ENCODE results near the gene CCDC124.
"Not testable (repeated sequence)": the region's sequence is repeated elsewhere in the genome, so short reads cannot be mapped to it uniquely, and the experiment has no call there.

CCDC124 gene, protein sequence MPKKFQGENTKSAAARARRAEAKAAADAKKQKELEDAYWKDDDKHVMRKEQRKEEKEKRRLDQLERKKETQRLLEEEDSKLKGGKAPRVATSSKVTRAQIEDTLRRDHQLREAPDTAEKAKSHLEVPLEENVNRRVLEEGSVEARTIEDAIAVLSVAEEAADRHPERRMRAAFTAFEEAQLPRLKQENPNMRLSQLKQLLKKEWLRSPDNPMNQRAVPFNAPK

DNA sequence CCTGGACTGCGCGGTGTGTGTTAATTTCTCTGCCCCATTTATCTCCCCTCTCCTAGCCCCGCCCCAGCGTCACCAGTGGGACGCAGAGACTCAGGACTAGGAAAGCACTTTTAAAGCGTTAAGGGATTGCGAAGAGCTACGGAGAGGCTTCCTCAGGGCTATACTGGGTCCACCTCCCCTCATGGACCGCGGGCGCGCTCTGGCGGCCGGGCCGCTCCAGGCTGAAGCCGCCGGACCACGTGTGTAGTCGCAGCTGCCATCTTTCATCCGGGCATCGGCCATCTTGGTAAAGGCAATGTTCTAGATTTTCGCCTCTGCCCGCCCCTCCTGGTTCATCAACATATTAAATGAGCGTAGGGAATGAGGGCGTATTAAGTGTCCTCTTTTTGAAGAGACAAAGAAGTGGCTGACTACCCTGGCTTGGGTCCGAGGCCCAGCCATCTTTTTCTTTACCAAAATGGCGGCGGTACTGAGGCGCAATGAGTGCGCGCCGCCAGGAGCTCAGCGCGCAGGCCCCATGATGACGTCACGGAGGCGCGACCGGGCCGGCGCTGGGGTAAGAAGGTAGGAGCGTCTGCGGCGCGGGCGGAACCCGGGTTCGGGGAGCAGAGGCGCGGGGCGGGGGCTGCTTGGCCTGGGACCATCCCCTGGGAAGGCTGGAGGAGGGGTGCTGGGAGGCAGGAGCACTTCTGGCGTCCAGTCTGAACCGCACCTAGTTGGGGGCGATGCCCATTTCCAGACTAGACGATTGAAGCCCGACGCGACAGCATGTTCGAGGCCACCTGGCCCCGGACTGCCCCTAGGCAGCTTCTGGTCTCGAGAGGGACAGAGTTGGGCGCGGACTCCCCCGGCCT lies at the start of gene CCDC124:
Gene CCDC124, plus strand, starts transcription at position 531 of the 854 bp plus-strand sequence. CDS start 3,406 bp downstream, outside the sequence.
- DNase-seq (ENCODE audit: low read depth in 2 of 2) = peak; percentile 85

DNA sequence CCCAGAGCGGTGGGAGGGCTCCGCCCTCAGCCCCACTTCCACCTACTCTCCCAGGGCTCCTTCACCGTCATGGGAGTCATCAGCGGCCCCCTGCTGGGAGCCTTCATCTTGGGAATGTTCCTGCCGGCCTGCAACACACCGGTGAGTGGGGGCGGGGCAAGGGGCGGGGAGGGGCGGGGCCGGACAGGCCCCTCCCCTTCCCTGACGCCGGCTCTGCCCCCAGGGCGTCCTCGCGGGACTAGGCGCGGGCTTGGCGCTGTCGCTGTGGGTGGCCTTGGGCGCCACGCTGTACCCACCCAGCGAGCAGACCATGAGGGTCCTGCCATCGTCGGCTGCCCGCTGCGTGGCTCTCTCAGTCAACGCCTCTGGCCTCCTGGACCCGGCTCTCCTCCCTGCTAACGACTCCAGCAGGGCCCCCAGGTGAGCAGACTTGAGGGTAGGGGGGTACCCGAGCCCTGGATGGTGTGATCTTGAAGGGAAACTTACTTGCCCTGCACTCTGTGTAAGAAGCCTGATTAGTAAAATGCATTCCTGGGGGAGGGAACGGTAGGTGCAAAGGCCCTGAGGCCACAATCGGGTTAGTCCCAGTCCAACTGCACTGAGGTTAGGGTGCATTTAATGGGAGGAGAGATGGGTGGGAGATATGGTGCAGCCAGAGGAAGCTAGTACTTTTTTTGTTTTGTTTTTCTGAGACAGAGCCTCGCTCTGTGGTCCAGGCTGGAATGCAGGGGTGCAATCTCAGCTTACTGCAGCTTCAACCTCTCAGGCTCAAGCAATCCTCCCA lies 49.0 kb upstream of the CCDC124 start:
- no peak for DNase-seq (ENCODE audit: low read depth in 2 of 2)

DNA sequence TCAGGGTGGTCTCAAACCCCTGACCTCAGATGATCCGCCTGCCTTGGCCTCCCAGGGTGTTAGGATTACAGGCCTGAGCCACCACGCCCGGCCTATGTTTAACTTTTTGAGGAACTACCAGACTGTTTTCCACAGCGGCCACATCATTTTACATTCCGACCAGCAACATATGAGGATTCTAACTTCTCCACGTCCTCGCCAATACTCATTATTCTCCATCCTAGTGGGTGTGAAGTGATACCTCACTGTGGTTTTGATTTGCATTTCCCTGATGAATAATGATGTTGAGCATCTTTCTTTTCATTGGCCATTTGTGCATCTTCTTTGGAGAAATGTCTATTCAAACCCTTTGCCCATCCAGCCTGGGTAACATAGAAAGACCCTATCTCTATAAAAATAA lies 46.3 kb upstream of the CCDC124 start:
- DNase-seq (ENCODE audit: low read depth in 2 of 2) = no peak

DNA sequence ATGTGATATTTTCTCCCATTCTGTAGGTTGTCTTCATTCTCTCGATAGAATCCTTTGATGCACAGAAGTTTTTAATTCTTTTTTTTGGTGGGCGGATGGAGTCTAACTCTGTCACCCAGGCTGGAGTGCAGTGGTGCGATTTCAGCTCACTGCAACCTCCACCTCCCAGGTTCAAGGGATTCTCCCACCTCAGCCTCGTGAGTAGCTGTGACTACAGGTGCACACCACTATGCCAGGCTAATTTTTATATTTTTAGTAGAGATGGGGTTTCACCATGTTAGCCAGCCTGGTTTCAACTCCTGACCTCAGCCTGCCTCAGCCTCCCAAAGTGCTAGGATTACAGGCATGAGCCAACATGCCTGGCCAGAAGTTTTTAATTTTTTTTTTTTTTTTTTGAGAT lies 45.6 kb upstream of the CCDC124 start:
- not testable (repeated sequence) for DNase-seq (ENCODE audit: low read depth in 2 of 2)

DNA sequence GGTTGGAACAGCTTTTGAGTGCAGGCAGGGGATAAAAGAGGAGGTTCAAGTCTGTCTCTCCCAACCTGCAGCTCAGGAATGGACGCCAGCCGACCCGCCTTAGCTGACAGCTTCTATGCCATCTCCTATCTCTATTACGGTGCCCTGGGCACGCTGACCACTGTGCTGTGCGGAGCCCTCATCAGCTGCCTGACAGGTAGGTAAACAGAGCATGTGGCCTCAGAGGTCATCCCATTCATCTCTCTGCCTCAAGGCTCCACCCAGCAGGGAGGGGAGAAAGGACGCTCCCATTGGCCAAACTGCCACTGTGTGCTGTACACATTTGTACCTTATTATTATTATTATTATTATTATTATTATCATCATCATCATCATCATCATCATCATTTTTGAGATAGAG lies 44.6 kb upstream of the CCDC124 start:
- DNase-seq (ENCODE audit: low read depth in 2 of 2) = no peak

DNA sequence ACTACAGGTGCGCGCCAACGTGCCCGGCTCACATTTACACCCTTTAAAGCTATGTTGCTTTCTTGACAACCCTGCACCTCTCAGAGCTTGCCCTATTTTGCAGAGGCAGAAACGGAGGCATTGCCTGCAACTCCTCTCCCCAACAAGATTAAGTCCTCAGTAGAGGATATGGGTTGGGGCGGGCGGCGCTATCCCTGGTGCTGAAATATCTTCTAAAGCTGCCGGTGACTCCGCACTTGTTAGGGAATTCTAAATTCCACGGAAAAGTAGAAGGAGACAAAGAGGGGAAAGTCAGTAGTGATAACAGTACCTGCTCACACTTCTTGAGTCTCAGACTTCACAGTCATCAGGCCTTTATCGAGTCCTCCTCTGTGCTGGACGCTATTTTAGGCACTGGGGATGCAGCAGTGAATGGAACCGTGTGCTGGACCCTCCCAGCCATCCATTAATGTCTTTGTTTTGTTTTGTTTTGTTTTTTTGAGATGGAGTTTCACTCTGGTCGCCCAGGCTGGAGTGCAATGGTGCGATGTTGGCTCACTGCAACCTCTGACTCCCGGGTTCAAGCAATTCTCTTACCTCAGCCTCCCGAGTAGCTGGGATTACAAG lies 43.1 kb upstream of the CCDC124 start:
- DNase-seq (ENCODE audit: low read depth in 2 of 2) = no peak

DNA sequence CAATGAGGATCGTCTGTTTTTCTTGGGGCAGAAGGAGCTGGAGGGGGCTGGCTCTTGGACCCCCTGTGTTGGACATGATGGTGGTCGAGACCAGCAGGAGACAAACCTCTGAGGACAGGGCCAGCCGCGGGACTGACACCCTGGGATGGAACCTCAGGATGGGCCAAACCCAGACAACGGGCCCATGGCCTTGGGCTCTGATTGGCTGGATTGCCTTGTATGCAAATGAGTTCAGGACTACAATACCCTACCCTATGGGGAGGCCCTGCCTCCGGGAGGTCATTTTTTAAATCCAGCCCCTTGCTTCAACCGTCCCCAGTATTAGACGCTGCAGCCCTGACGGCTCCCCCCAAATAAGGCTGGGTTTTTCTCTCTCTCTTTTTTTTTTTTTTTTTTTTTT lies 39.0 kb upstream of the CCDC124 start:
- DNase-seq (ENCODE audit: low read depth in 2 of 2) = no peak

DNA sequence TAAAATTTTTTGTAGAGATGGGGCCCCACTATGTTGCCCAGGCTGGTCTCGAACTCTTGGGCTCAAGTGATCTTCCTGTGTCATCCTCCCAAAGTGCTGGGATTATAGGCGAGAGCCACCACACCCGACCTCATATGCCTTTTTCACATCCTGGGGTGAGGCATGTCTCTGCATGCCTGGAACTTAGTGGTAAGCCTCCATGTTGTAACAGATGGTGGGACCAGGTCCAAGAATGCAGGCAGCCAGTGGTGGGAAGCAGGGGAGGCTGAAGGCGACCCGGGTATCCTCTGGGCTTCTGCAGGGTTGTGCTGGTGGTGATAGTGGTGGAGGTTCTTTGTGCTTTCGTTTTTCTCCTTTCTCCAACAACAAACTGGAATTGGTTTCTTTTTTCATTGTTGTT lies 30.1 kb upstream of the CCDC124 start:
- no peak for DNase-seq (ENCODE audit: low read depth in 2 of 2)

DNA sequence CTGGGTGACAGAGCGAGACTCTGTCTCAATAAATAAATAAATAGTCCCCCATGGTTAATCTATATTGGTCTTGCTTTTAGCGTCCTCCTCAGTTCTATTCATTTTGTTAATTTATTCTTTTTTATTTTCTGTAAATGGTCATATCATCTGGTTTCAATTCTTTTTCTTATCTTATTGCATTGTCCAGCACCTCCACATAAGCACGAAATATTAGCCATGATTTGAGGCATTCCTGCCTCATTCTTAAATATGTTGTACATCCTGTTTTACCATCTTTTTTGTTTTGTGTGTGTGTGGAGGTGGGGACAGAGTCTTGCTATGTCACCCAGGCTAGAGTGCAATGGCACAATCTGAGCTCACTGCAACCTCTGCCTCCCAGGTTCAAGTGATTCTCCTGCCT lies 24.6 kb upstream of the CCDC124 start:
- DNase-seq (ENCODE audit: low read depth in 2 of 2) = no peak

DNA sequence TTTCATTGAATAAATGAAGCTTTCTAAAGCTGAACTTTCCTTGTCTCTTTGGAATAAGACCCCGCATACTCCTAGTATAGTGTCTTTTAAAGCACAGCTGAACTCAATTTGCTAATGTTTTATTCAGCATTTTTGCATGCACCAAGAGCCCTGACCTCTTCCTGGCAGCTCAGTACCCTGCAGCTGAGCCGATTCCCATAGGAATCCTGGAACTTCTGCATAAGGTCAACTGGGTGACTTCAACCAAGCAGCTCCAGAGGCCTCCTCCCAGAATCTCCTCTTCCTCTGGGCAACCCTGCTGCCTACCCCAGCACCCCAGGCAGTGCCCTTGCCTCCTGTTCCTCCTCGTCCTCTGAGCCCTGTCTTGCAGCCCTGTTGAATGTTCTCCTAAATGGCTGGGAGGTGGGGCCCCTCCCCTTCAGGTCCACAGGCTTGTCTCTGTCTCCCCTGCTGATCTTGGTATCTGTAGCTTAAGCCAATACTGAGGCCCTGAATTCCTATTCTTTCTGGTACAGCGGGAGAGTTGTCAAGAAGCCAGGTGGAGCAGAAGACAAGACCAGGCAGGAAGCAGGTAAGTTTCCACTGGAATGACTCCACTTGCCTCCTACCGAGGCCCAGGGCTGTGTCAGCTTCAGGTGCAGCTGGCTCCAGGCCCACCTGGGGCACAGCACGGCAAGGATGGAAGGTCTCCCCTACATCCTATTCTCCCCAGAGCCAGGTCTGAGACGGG lies 23.6 kb upstream of the CCDC124 start:
- DNase-seq (ENCODE audit: low read depth in 2 of 2) = no peak

DNA sequence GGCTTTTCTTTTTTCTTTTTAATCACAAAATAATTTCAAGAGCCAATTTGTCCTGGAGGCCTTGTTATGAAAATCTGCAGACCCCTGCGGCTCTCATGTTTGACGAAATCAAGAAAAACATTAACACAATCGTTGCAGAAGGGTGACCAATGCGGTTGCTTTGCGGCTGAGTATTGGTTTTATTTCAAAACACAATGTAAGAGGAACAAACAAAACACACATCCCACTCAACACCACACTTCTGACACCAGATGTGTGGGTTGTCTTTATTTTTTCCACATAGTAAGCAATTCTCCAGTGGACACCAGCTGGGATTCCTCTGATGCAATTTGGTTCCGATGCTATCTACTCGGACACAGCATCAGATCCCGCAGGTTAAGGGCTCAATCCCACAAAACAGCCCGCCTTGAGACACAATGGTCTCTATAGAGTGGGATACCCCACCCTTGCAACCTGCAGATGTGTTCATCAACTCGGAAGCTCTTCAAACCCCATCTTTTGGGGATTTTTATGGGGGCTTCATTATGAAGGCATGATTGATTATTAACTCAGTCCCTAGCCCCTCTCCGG lies 21.9 kb upstream of the CCDC124 start:
- DNase-seq (ENCODE audit: low read depth in 2 of 2) = no peak

DNA sequence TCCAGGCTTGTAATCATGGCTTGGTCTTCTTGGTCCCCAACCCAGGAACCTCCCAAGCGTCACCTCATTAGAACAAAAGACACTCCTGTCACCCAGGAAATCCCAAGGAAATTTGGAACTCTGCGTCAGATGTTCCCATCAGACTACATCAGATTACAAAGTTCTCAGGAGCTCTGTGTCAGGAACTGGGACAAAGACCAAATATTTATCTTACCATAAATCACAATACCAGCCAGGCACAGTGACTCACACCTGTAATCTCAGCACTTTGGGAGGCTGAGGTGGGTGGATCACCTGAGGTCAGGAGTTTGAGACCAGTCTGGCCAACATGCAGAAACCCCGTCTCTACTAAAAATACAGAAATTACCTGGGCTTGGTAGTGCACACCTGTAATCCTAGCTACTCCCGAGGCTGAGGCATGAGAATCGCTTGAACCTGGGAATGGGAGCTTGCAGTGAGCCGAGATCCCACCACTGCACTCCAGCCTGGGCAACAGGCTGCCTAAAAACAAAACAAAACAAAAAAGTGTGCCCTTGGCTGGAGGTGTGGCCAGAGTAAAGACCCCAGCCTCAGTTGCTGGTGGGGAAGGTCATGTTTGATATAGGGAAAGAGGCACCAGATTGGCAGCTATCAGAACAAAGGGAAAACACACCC lies 16.7 kb upstream of the CCDC124 start:
- no peak for DNase-seq (ENCODE audit: low read depth in 2 of 2)

DNA sequence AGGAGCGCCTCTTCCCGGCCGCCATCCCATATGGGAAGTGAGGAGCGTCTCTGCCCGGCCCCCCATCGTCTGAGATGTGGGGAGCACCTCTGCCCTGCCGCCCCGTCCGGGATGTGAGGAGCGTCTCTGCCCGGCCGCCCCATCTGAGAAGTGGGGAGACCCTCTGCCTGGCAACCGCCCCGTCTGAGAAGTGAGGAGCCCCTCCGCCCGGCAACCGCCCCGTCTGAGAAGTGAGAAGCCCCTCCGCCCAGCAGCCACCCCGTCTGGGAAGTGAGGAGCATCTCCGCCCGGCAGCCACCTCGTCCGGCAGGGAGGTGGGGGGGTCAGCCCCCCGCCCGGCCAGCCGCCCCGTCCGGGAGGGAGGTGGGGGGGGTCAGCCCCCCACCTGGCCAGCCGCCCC lies 14.7 kb upstream of the CCDC124 start:
- not testable (repeated sequence) for DNase-seq (ENCODE audit: low read depth in 2 of 2)

DNA sequence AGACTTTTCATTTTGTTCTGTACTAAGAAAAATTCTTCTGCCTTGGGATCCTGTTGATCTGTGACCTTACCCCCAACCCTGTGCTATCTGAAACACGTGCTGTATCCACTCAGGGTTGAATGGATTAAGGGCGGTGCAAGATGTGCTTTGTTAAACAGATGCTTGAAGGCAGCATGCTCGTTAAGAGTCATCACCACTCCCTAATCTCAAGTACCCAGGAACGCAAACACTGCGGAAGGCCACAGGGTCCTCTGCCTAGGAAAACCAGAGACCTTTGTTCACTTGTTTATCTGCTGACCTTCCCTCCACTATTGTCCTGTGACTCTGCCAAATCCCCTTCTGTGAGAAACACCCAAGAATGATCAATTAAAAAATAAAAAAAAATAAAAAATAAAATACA lies 13.7 kb upstream of the CCDC124 start:
- not testable (repeated sequence) for DNase-seq (ENCODE audit: low read depth in 2 of 2)

DNA sequence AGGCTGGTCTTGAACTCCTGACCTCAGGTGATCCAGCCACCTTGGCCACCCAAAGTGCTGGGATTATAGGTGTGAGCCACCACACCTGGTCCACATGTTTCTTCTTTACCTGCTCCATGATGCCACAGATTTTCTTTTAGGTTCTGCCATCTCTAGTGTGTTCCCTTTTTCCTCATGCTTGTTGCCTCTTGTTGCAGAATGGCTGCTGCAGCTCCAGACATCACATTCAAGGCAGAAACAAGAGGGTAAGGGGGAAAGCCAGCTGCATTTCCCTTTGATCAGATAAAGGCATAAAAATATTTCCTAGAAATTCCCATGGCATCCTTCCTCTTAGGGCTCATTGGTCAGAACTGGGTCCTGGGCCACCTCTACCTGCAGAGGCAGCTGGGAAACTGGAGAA lies 12.3 kb upstream of the CCDC124 start:
- no peak for DNase-seq (ENCODE audit: low read depth in 2 of 2)

DNA sequence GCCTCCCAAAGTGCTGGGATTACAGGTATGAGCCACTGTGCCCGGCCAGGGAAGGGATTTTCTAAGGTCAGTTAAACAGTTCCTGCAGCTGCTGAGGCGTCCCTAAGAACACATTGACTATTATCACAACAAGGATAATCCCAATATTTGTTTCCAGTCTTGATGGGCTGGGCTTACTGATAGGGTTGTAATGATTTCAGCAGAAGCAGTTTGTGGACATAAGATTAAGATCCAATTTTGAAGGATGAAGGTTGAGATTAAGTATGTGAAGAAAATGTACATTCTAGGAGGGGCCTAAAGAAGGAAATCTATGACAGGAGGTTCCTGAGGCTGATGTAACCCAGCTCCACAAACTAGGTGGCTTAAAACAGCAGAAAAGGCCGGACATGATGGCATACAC lies 10.7 kb upstream of the CCDC124 start:
- no peak for DNase-seq (ENCODE audit: low read depth in 2 of 2)

DNA sequence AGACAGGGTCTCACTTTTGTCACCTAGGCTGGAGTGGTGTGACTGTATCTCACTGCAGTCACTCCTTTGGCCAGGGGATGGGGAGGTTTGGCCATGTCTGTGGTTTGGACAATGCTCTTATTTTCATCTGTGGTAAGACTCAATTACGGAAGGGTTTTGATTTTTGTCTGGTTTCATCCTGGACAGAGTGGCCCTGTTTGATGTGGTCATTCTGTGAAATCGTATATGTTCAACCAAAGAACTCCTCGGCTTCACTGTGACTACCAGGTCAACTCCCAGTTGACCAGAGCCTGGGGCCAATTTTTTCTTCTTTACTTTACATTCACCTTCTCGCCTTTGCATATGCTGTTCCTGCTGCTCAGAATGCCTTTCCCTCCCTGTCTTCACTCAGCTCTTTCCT lies 6.8 kb upstream of the CCDC124 start:
- no peak for DNase-seq (ENCODE audit: low read depth in 2 of 2)

DNA sequence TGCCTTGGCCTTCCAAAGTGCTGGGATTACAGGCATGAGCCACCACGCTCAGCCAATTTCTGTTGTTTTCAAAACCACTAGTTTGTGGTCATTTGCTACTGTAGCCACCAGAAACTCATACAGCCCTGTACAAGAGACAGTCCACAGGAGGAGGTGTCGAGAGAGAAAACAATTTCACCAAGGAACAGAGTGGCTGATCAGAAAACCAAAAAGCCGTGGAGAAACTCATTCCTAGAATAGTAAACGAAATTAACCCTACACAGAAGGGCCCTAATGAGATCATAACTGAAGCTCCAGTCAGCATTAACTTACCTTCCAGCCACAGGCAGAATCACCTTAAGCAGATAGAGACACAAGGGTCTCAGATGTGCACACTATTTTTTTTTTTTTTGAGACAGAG lies 3.8 kb upstream of the CCDC124 start:
- no peak for DNase-seq (ENCODE audit: low read depth in 2 of 2)

DNA sequence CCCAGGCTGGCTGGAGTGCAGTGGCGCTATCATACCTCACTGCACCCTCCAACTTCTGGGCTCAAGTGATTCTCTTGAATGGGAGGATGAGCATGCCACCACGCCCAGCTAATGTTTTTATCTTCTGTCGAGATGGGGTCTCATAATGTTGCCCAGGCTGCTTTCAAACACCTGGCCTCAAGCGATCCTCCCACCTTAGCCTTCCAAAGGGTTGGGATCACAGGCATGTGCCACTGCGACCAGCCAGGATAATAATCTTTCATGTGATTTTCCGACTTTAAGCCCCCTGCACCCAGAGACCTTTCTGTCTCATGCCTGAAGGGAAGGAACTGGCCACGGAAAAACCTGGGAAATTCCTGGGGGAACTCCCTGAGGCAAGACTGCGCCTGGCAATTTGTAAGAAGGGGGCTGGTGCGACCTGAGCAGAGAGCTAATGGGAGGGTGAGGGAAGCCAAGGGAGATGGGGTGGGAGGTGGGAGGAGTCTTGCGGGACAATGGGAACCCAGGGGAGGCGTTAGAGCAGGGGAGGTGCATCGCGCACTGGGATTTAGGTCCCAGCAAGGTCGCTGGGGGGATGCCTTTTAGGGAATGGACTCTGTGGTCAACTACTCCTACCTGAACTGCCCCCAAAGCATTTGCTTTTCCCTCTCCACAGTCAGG lies 1.2 kb upstream of the CCDC124 start:
- no peak for DNase-seq (ENCODE audit: low read depth in 2 of 2)
